Measurements from ENCODE around the gene ASIP.

GRCh38 chr20:34231634-34232033, 9.6 kb upstream of the ASIP start:
- no peak for TF ChIP-seq POLR2A (IDR thresholded peaks at IDR 0.05)
- TF ChIP-seq, protein P1, sequence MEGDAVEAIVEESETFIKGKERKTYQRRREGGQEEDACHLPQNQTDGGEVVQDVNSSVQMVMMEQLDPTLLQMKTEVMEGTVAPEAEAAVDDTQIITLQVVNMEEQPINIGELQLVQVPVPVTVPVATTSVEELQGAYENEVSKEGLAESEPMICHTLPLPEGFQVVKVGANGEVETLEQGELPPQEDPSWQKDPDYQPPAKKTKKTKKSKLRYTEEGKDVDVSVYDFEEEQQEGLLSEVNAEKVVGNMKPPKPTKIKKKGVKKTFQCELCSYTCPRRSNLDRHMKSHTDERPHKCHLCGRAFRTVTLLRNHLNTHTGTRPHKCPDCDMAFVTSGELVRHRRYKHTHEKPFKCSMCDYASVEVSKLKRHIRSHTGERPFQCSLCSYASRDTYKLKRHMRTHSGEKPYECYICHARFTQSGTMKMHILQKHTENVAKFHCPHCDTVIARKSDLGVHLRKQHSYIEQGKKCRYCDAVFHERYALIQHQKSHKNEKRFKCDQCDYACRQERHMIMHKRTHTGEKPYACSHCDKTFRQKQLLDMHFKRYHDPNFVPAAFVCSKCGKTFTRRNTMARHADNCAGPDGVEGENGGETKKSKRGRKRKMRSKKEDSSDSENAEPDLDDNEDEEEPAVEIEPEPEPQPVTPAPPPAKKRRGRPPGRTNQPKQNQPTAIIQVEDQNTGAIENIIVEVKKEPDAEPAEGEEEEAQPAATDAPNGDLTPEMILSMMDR (IDR thresholded peaks at IDR 0.05), result no peak

Data from right lobe of liver (tissue), 4 donors.